A549 (cell line): Measurements from ENCODE around the gene TGDS. TPM values are rescaled to one million over a fixed set of nuclear protein-coding genes. Genes with fewer than 3 reads are reported as not detected.

Experiments
- ATAC-seq, 2 experiments: fragments of 200-7000 bp in 1 of 2; fragments of >200 bp in 1 of 2; cut with Nextera tagmentation in 1 of 2; cut with Tn5 transposase in 1 of 2; 3 replicates each; pipeline versions ENCODE4 v1.8.0 to v1.9.1; 2018 to 2020; ENCODE audit warnings: mild to moderate bottlenecking in 1 of 2, moderate library complexity in 1 of 2
- CTCF ChIA-PET: fragments of 300-600 bp; sonication (Branson Sonifier 250); formaldehyde crosslinking; extraction: SDS; loops from one replicate; lab custom pipeline; 2021; ENCODE audit warnings: antibody characterized with exemption, inconsistent platforms; lab: Yijun Ruan, JAX
- POLR2A ChIA-PET: fragments of 350-600 bp; formaldehyde crosslinking; extraction: SDS; loops from one replicate; lab custom pipeline; 2021; ENCODE audit warnings: antibody characterized with exemption, inconsistent platforms; lab: Yijun Ruan, JAX
- DNase-seq, 2 experiments: peaks; one replicate each; pipeline versions ENCODE4 v3.0.0 to v3.0.0-alpha.2; 2011 to 2016; ENCODE audit warnings: low read depth in 1 of 2, low spot score in 1 of 2
- FAIRE-seq: peaks from 2 replicates; lab custom pipeline; 2011; peaks lifted over from hg19 to GRCh38; lab: Jason Lieb, UNC
- H3K27ac ChIP-seq, 2 experiments: fragments of >200 bp; sonication (Bioruptor Twin); formaldehyde crosslinking; 3 replicates each; pipeline ENCODE4 v1.5.1; 2016 to 2017
- H3K4me1 ChIP-seq: fragments of >200 bp; sonication (Bioruptor Twin); formaldehyde crosslinking; 3 replicates; pipeline ENCODE4 v1.6.1; 2016
- H3K4me2 ChIP-seq: fragments of >200 bp; sonication (Bioruptor Twin); formaldehyde crosslinking; 3 replicates; pipeline ENCODE4 v1.6.1; 2016
- H3K4me3 ChIP-seq: fragments of >200 bp; sonication (Bioruptor Twin); formaldehyde crosslinking; 3 replicates; pipeline ENCODE4 v1.5.1; 2016
- H3K9me3 ChIP-seq: fragments of >200 bp; sonication (Bioruptor Twin); formaldehyde crosslinking; 3 replicates; pipeline ENCODE4 v1.6.1; 2016
- BHLHE40 ChIP-seq: IDR thresholded peaks from 2 replicates; pipeline ENCODE4 v1.6.1; 2012; ENCODE audit warnings: low read depth, low read length, inconsistent platforms
- CBX8 ChIP-seq: fragments of 200-600 bp; sonication (generic); IDR thresholded peaks from 2 replicates; pipeline ENCODE4 v1.6.1; 2016
- CHD2 ChIP-seq: fragments of 150-350 bp; IDR thresholded peaks from 2 replicates; pipeline ENCODE4 v1.6.1; 2014; ENCODE audit warnings: low read length; ENCODE audit not compliant: partially characterized antibody
- CHD4 ChIP-seq: fragments of 200-600 bp; sonication (generic); IDR thresholded peaks from 2 replicates; pipeline ENCODE4 v1.6.1; 2016; ENCODE audit warnings: antibody characterized with exemption, mild to moderate bottlenecking, borderline replicate concordance
- EHMT2 ChIP-seq: fragments of 200-600 bp; sonication (generic); IDR thresholded peaks from 2 replicates; pipeline ENCODE4 v1.6.1; 2016; ENCODE audit warnings: antibody characterized with exemption, low read depth, mild to moderate bottlenecking, moderate library complexity
- ELK1 ChIP-seq: fragments of 150-350 bp; IDR thresholded peaks from 2 replicates; pipeline ENCODE4 v1.6.1; 2014; ENCODE audit warnings: low read depth, mild to moderate bottlenecking, low read length
- EP300 ChIP-seq, 2 experiments: fragments of >200 bp; sonication (Bioruptor Twin); formaldehyde crosslinking; IDR thresholded peaks; 2 replicates in 1 of 2; 3 replicates in 1 of 2; pipeline ENCODE4 v1.6.1; 2016 to 2017
- FOXS1 ChIP-seq: fragments of 250-450 bp; sonication (Bioruptor Pico); IDR thresholded peaks from 2 replicates; pipeline ENCODE4 v1.5.0; 2020; ENCODE audit warnings: mild to moderate bottlenecking, moderate library complexity
- GATA3 ChIP-seq: IDR thresholded peaks from 2 replicates; pipeline ENCODE4 v1.6.1; 2012; ENCODE audit warnings: borderline replicate concordance
- HEYL ChIP-seq: fragments of 250-450 bp; sonication (Bioruptor Pico); IDR thresholded peaks from 2 replicates; pipeline ENCODE4 v1.8.0; 2021; ENCODE audit warnings: mild to moderate bottlenecking, moderate library complexity
- HOXB5 ChIP-seq: fragments of 250-450 bp; sonication (Bioruptor Pico); IDR thresholded peaks from 2 replicates; pipeline ENCODE4 v1.5.0; 2020; ENCODE audit warnings: mild to moderate bottlenecking, moderate library complexity
- JUN ChIP-seq, 2 experiments: fragments of >200 bp; sonication (Bioruptor Twin); formaldehyde crosslinking; IDR thresholded peaks; 2 replicates in 1 of 2; 3 replicates in 1 of 2; pipeline ENCODE4 v1.6.1; 2016 to 2017
- KDM1A ChIP-seq: fragments of 200-600 bp; sonication (generic); IDR thresholded peaks from 2 replicates; pipeline ENCODE4 v1.6.1; 2016; ENCODE audit warnings: low read depth, mild to moderate bottlenecking
- KDM5A ChIP-seq: fragments of 200-600 bp; sonication (generic); IDR thresholded peaks from 2 replicates; pipeline ENCODE4 v1.6.1; 2016; ENCODE audit warnings: antibody characterized with exemption, mild to moderate bottlenecking
- MAFK ChIP-seq: fragments of 450-650 bp; IDR thresholded peaks from 2 replicates; pipeline ENCODE4 v1.6.1; 2014; ENCODE audit not compliant: partially characterized antibody
- MAZ ChIP-seq: fragments of 150-350 bp; IDR thresholded peaks from 2 replicates; pipeline ENCODE4 v1.6.1; 2014; ENCODE audit warnings: antibody characterized with exemption, low read depth, low read length, borderline replicate concordance
- NPAS2 ChIP-seq: fragments of 250-450 bp; sonication (Bioruptor Pico); IDR thresholded peaks from 2 replicates; pipeline ENCODE4 v1.8.0; 2022; ENCODE audit warnings: mild to moderate bottlenecking, moderate library complexity, borderline replicate concordance
- PHF8 ChIP-seq: fragments of 200-600 bp; sonication (generic); IDR thresholded peaks from 2 replicates; pipeline ENCODE4 v1.6.1; 2016; ENCODE audit warnings: low read depth, mild to moderate bottlenecking, antibody characterized with exemption, moderate library complexity, borderline replicate concordance
- RARB ChIP-seq: fragments of 250-450 bp; sonication (Bioruptor Pico); IDR thresholded peaks from 2 replicates; pipeline ENCODE4 v1.8.0; 2021; ENCODE audit warnings: mild to moderate bottlenecking, moderate library complexity
- REST ChIP-seq: fragments of 200-600 bp; sonication (generic); IDR thresholded peaks from 2 replicates; pipeline ENCODE4 v1.6.1; 2016; ENCODE audit warnings: antibody characterized with exemption, mild to moderate bottlenecking, moderate library complexity
- SMC3 ChIP-seq: fragments of >200 bp; sonication (Bioruptor Twin); formaldehyde crosslinking; IDR thresholded peaks from 3 replicates; pipeline ENCODE4 v1.6.1; 2018; ENCODE audit warnings: inconsistent platforms
- SREBF2 ChIP-seq: fragments of 450-650 bp; IDR thresholded peaks from 2 replicates; pipeline ENCODE4 v1.6.1; 2014; ENCODE audit warnings: mild to moderate bottlenecking, moderate library complexity
- ZC3H11A ChIP-seq: fragments of 450-650 bp; IDR thresholded peaks from 2 replicates; pipeline ENCODE4 v1.6.1; 2014; ENCODE audit warnings: antibody characterized with exemption, mild to moderate bottlenecking
- ZFP36 ChIP-seq: fragments of 450-650 bp; IDR thresholded peaks from 2 replicates; pipeline ENCODE4 v1.6.1; 2014; ENCODE audit warnings: borderline replicate concordance; ENCODE audit not compliant: partially characterized antibody
- ZNF302 ChIP-seq: fragments of 250-450 bp; sonication (Bioruptor Pico); IDR thresholded peaks from 2 replicates; pipeline ENCODE4 v1.9.0; 2021; ENCODE audit warnings: inconsistent platforms, mild to moderate bottlenecking, moderate library complexity
- ZSCAN20 ChIP-seq: fragments of 250-450 bp; sonication (Bioruptor Pico); IDR thresholded peaks from 2 replicates; pipeline ENCODE4 v1.8.0; 2022; ENCODE audit warnings: mild to moderate bottlenecking, moderate library complexity
- WGBS: methylation state at CpG from one replicate; pipeline ENCODE4 v1.1.6; 2017; ENCODE audit errors: missing lambda C conversion rate; 5-methylcytosine and 5-hydroxymethylcytosine counted together
- polyA plus RNA-seq, 4 experiments: library from polyadenylated mRNA; depleted of rRNA in 3 of 4; stranded (reverse); fragments of >200 nt; fragmentation: RNase III in 1 of 4; extraction: RNeasy Plus Mini Kit Qiagen cat#74134 plus additional on column Dnase treatment in 1 of 4; gene quantifications; 2 replicates in 3 of 4; 3 replicates in 1 of 4; pipeline ENCODE4 v1.2.3, GENCODE V29; 2011 to 2017
- TF ChIP-seq, protein P1 (sequence below): IDR thresholded peaks from 2 replicates; pipeline ENCODE4 v1.6.1; 2012
- TF ChIP-seq, protein P2 (sequence below): fragments of >200 bp; sonication (Bioruptor Twin); formaldehyde crosslinking; IDR thresholded peaks from 3 replicates; pipeline ENCODE4 v1.5.1; 2016

TGDS gene
- polyA plus RNA-seq, 2 of the 4 experiments (the other 2 are of a cell fraction), result 6.8 to 24.3 TPM

- Histone ChIP-seq H3K4me2 (no peak overlapping the region), H3K27ac (no peak overlapping the region), H3K4me3 (no peak overlapping the region), H3K4me1 (no peaks in the 10 kb centered on the region), H3K9me3 (no peaks in the 10 kb centered on the region)
- FAIRE-seq (no peak), DNase-seq (no peak), ATAC-seq (no peak)
- ChIA-PET CTCF (no interaction called here), POLR2A (no interaction called here)
- WGBS, result 88% methylated on average over 6 of the region's 6 CpGs
- TF ChIP-seq ZNF302, result no peak
- TF ChIP-seq CHD2, result no peak
- TF ChIP-seq NPAS2 (CRISPR knock-in tag), result no peak
- TF ChIP-seq REST, result no peak
- no peak for TF ChIP-seq MAZ
- TF ChIP-seq RARB (CRISPR knock-in tag), result no peak
- no peak for TF ChIP-seq CBX8
- TF ChIP-seq CHD4, result no peak
- TF ChIP-seq, protein P1, sequence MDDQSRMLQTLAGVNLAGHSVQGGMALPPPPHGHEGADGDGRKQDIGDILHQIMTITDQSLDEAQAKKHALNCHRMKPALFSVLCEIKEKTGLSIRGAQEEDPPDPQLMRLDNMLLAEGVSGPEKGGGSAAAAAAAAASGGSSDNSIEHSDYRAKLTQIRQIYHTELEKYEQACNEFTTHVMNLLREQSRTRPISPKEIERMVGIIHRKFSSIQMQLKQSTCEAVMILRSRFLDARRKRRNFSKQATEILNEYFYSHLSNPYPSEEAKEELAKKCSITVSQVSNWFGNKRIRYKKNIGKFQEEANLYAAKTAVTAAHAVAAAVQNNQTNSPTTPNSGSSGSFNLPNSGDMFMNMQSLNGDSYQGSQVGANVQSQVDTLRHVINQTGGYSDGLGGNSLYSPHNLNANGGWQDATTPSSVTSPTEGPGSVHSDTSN, result no peak
- TF ChIP-seq, protein P2, sequence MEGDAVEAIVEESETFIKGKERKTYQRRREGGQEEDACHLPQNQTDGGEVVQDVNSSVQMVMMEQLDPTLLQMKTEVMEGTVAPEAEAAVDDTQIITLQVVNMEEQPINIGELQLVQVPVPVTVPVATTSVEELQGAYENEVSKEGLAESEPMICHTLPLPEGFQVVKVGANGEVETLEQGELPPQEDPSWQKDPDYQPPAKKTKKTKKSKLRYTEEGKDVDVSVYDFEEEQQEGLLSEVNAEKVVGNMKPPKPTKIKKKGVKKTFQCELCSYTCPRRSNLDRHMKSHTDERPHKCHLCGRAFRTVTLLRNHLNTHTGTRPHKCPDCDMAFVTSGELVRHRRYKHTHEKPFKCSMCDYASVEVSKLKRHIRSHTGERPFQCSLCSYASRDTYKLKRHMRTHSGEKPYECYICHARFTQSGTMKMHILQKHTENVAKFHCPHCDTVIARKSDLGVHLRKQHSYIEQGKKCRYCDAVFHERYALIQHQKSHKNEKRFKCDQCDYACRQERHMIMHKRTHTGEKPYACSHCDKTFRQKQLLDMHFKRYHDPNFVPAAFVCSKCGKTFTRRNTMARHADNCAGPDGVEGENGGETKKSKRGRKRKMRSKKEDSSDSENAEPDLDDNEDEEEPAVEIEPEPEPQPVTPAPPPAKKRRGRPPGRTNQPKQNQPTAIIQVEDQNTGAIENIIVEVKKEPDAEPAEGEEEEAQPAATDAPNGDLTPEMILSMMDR, result no peak
- no peak for TF ChIP-seq MAFK
- no peak for TF ChIP-seq PHF8
- no peak for TF ChIP-seq ELK1
- no peak for TF ChIP-seq JUN (IDR thresholded peaks at IDR 0.05)
- TF ChIP-seq FOXS1 (CRISPR knock-in tag), result no peak
- TF ChIP-seq HEYL (CRISPR knock-in tag), result no peak
- no peak for TF ChIP-seq SMC3
- no peak for TF ChIP-seq EHMT2
- no peak for TF ChIP-seq KDM5A
- TF ChIP-seq GATA3, result no peak
Observed at GRCh38 chr13:94585543-94586101, 10.3 kb downstream of the TGDS start.

DNA sequence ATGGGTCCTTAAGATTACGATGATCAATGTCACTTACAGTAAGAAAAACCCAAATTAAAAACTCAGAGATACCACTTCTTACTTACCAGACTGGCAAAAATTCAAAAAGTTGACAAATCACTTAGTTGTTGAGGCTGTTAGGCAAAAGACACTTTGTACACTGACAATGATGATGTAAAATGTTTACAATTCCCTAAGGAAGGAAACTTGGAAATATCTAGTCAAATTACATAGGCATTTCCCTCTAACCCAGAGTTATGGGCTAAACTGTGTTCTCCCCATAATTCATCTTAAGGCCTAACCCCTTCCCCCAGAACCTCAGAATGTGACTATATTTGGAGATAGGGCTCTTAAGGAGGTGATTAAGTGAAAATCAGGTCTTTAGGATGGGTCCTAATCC, 12.0 kb downstream of the TGDS start:
- 97% methylated on average over 1 of the region's 1 CpG for WGBS
- no peak overlapping the region for H3K27ac ChIP-seq
- no peak for DNase-seq
- no peak for ATAC-seq
- no peak overlapping the region for H3K4me3 ChIP-seq
- no peaks in the 10 kb centered on the region for H3K4me1 ChIP-seq
- FAIRE-seq, result no peak
- no peak overlapping the region for H3K4me2 ChIP-seq
- ChIA-PET CTCF (no interaction called here), POLR2A (no interaction called here)
- no peaks in the 10 kb centered on the region for H3K9me3 ChIP-seq
- TF ChIP-seq CBX8 (no peak), ZC3H11A (no peak), HOXB5 (CRISPR knock-in tag) (no peak), GATA3 (no peak), ZSCAN20 (no peak), KDM1A (no peak), CHD2 (no peak), ZFP36 (no peak), KDM5A (no peak), SREBF2 (no peak), MAZ (no peak), BHLHE40 (no peak), EP300 (IDR thresholded peaks at IDR 0.05) (no peak)
- TF ChIP-seq, protein P1, result no peak
